Osteocyte (in vitro differentiated cells): ENCODE measurements around the gene TRIM33. TPM values are rescaled to one million over a fixed set of nuclear protein-coding genes. Genes with fewer than 3 reads are reported as not detected.
"Not testable (repeated sequence)": the region's sequence is repeated elsewhere in the genome, so short reads cannot be mapped to it uniquely, and the experiment has no call there.

ENCODE experiments used
- DNase-seq: peaks from one replicate; pipeline ENCODE4 v3.0.0; 2021; ENCODE audit warnings: mixed read lengths; ENCODE audit not compliant: unreplicated experiment; ENCODE audit errors: extremely low spot score
- H3K27ac Mint-ChIP-seq: one replicate; pipeline ENCODE4 v1.8.0; 2021; ENCODE audit warnings: mild to moderate bottlenecking, mixed read lengths; ENCODE audit not compliant: unreplicated experiment
- H3K27me3 Mint-ChIP-seq: one replicate; pipeline ENCODE4 v1.8.0; 2021; ENCODE audit warnings: mixed read lengths; ENCODE audit not compliant: unreplicated experiment
- H3K36me3 Mint-ChIP-seq: one replicate; pipeline ENCODE4 v1.8.0; 2021; ENCODE audit warnings: mixed read lengths; ENCODE audit not compliant: unreplicated experiment
- H3K4me1 Mint-ChIP-seq: one replicate; pipeline ENCODE4 v1.8.0; 2021; ENCODE audit warnings: mixed read lengths; ENCODE audit not compliant: unreplicated experiment
- H3K4me3 Mint-ChIP-seq: one replicate; pipeline ENCODE4 v1.8.0; 2021; ENCODE audit warnings: mild to moderate bottlenecking, moderate library complexity, mixed read lengths; ENCODE audit not compliant: unreplicated experiment
- H3K9me3 Mint-ChIP-seq: one replicate; pipeline ENCODE4 v1.8.0; 2021; ENCODE audit warnings: mixed read lengths; ENCODE audit not compliant: unreplicated experiment
- CTCF ChIP-seq: fragments of 200-600 bp; sonication (generic); IDR thresholded peaks from 2 replicates; pipeline ENCODE4 v1.5.0; 2021; ENCODE audit warnings: antibody characterized with exemption, mild to moderate bottlenecking, moderate library complexity
- total RNA-seq: library from RNA; stranded (reverse); gene quantifications from 2 replicates; pipeline ENCODE4 v1.2.1, GENCODE V29; 2021

The TRIM33 gene
- total RNA-seq, 1 donor from 2014 or later: 32.2 TPM

GRCh38 chr1:114435088-114435715 lies 75.8 kb downstream of the TRIM33 start:
- Mint-ChIP-seq H3K4me1 (peaks cover 7% of the 10 kb centered on the region), H3K9me3 (peaks cover 5% of the 10 kb centered on the region), H3K27me3 (no peaks in the 10 kb centered on the region), H3K4me3 (no peak overlapping the region), H3K27ac (no peak overlapping the region), H3K36me3 (peaks cover 27% of the 10 kb centered on the region)
- no peak for TF ChIP-seq CTCF
- no peak for DNase-seq

GRCh38 chr1:114431026-114431425 lies 80.0 kb downstream of the TRIM33 start:
- Mint-ChIP-seq H3K9me3 (no peaks in the 10 kb centered on the region), H3K4me3 (no peak overlapping the region), H3K36me3 (peaks cover 25% of the 10 kb centered on the region), H3K27ac (no peak overlapping the region), H3K27me3 (no peaks in the 10 kb centered on the region), H3K4me1 (peaks cover 2% of the 10 kb centered on the region)
- no peak for TF ChIP-seq CTCF
- DNase-seq: no peak

- DNase-seq: no peak
- H3K27ac Mint-ChIP-seq: no peak overlapping the region
- TF ChIP-seq CTCF: peak; percentile 64
- H3K36me3 Mint-ChIP-seq: peaks cover 39% of the 10 kb centered on the region
- no peak overlapping the region for H3K4me3 Mint-ChIP-seq
- H3K9me3 Mint-ChIP-seq: no peaks in the 10 kb centered on the region
- H3K27me3 Mint-ChIP-seq: no peaks in the 10 kb centered on the region
- peaks cover 2% of the 10 kb centered on the region for H3K4me1 Mint-ChIP-seq
Measured at GRCh38 chr1:114428083-114428754, 82.8 kb downstream of the TRIM33 start.

DNA sequence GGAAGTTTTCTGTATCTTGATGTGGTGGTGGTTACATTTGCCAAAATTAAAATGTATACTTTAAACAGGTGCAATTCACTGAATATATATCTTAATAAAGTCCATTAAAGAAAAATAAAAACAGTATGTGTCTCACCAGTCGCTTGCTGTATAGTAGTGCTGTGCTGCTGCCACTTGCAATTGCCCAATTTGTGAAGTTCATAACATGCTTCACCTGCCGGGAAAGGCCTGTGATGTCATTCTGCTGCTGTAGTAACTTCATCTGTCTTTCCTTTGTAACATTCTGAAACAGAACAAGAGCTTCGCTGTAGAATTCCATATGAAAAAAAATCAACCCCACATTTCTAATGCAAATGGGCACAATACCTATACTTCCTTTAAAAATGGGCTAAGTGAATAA lies 83.4 kb downstream of the TRIM33 start:
- H3K9me3 Mint-ChIP-seq: no peaks in the 10 kb centered on the region
- peaks cover 38% of the 10 kb centered on the region for H3K36me3 Mint-ChIP-seq
- no peak for DNase-seq
- H3K4me3 Mint-ChIP-seq: no peak overlapping the region
- H3K27me3 Mint-ChIP-seq: no peaks in the 10 kb centered on the region
- no peak overlapping the region for H3K27ac Mint-ChIP-seq
- H3K4me1 Mint-ChIP-seq: peaks cover 2% of the 10 kb centered on the region
- TF ChIP-seq CTCF: no peak

- H3K4me3 Mint-ChIP-seq: no peak overlapping the region
- no peak for DNase-seq
- H3K9me3 Mint-ChIP-seq: no peaks in the 10 kb centered on the region
- no peaks in the 10 kb centered on the region for H3K27me3 Mint-ChIP-seq
- peaks cover 2% of the 10 kb centered on the region for H3K4me1 Mint-ChIP-seq
- peaks cover 52% of the 10 kb centered on the region for H3K36me3 Mint-ChIP-seq
- no peak overlapping the region for H3K27ac Mint-ChIP-seq
- no peak for TF ChIP-seq CTCF
Measured at GRCh38 chr1:114423455-114423854, 87.5 kb downstream of the TRIM33 start.

DNA sequence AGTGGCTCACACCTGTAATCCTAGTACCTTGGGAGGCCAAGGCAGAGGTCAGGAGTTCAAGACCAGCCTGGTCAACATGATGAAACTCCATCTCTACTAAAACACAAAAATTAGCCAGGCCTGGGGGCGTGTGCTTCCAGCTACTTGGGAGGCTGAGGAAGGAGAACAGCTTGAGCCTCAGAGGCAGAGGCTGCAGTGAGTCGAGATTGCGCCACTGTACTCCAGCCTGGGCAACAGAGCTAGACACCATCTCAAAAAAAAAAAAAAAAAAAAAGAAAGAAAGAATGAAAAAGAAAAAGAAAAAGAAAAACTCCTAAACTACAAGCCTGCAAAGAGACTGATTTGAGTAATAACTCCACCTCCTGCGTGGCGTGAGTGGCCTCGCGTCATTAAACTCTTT lies 92.1 kb downstream of the TRIM33 start:
- H3K27ac Mint-ChIP-seq, H3K4me3 Mint-ChIP-seq, H3K9me3 Mint-ChIP-seq, DNase-seq, H3K27me3 Mint-ChIP-seq, H3K4me1 Mint-ChIP-seq: not testable (repeated sequence)
- H3K36me3 Mint-ChIP-seq: peaks cover 50% of the 10 kb centered on the region
